GF-D8 (cell line): Measurements from ENCODE around the gene FRY.
A peak's percentile ranks its signal among the peaks of the same experiment; 100 is the strongest.

Source experiments
- DNase-seq: peaks from one replicate; lab custom pipeline; 2025; lab: John Stamatoyannopoulos, UW

The FRY gene

GRCh38 chr13:32216281-32216680, 184.7 kb downstream of the FRY start:
- no peak for DNase-seq

GRCh38 chr13:32222046-32222676, 190.6 kb downstream of the FRY start:
- DNase-seq, result no peak

GRCh38 chr13:32224916-32225315, 193.3 kb downstream of the FRY start:
- DNase-seq, result no peak

- no peak for DNase-seq
Measured at GRCh38 chr13:32225481-32225931, 193.9 kb downstream of the FRY start.

- DNase-seq, result no peak
Measured at GRCh38 chr13:32228330-32229041, 196.9 kb downstream of the FRY start.

GRCh38 chr13:32229443-32229842, 197.9 kb downstream of the FRY start:
- no peak for DNase-seq

GRCh38 chr13:32232263-32232662, 200.7 kb downstream of the FRY start:
- no peak for DNase-seq

- no peak for DNase-seq
Measured at GRCh38 chr13:32233062-32233461, 201.5 kb downstream of the FRY start.

- DNase-seq, result no peak
Measured at GRCh38 chr13:32234914-32235313, 203.3 kb downstream of the FRY start.

GRCh38 chr13:32237681-32238080, 206.1 kb downstream of the FRY start:
- no peak for DNase-seq

GRCh38 chr13:32243695-32244094, 212.1 kb downstream of the FRY start:
- no peak for DNase-seq

- DNase-seq, result no peak
Measured at GRCh38 chr13:32245555-32245954, 214.0 kb downstream of the FRY start.

- peak; percentile 9 for DNase-seq
Measured at GRCh38 chr13:32246468-32246867, 214.9 kb downstream of the FRY start.

GRCh38 chr13:32247887-32248286, 216.3 kb downstream of the FRY start:
- no peak for DNase-seq

GRCh38 chr13:32248801-32249200, 217.2 kb downstream of the FRY start:
- DNase-seq, result no peak

GRCh38 chr13:32252812-32253438, 221.4 kb downstream of the FRY start:
- no peak for DNase-seq

- DNase-seq, result no peak
Measured at GRCh38 chr13:32253911-32254399, 222.4 kb downstream of the FRY start.

- DNase-seq, result no peak
Measured at GRCh38 chr13:32254416-32254815, 222.8 kb downstream of the FRY start.

GRCh38 chr13:32254916-32255723, 223.5 kb downstream of the FRY start:
- no peak for DNase-seq

- DNase-seq, result no peak
Measured at GRCh38 chr13:32255724-32256109, 224.1 kb downstream of the FRY start.

- DNase-seq, result no peak
Measured at GRCh38 chr13:32256243-32256642, 224.7 kb downstream of the FRY start.

GRCh38 chr13:32257649-32258048, 226.1 kb downstream of the FRY start:
- no peak for DNase-seq
